Gastrocnemius medialis (tissue), 4 donors: Measurements from ENCODE around the gene PLXDC2. TPM values are rescaled to one million over a fixed set of nuclear protein-coding genes. Genes with fewer than 3 reads are reported as not detected.

Experiments
- ATAC-seq, 2 donors: fragments of 150-250 bp; one replicate each; pipeline ENCODE4 v1.9.1; 2016
- DNase-seq, 2 donors: peaks; one replicate each; pipeline ENCODE4 v3.0.0-alpha.2; 2019
- H3K27ac ChIP-seq, 4 donors: fragments of 200-600 bp; sonication (generic); 1 replicate in 1 of 4; 2 replicates in 3 of 4; pipeline ENCODE4 v1.5.1; 2016 to 2018; ENCODE audit warnings: mild to moderate bottlenecking in 2 of 4, moderate library complexity in 1 of 4
- H3K27me3 ChIP-seq, 3 donors: fragments of 200-600 bp; sonication (generic) in 2 of 3; 1 replicate in 1 of 3; 2 replicates in 2 of 3; pipeline versions ENCODE4 v1.5.1 to v1.6.0; 2016 to 2019; ENCODE audit warnings: mild to moderate bottlenecking in 1 of 3, moderate library complexity in 1 of 3
- H3K36me3 ChIP-seq, 2 donors: fragments of 200-600 bp; sonication (generic) in 1 of 2; one replicate each; pipeline ENCODE4 v1.5.1; 2017 to 2018
- H3K4me1 ChIP-seq, 2 donors: fragments of 200-600 bp; sonication (generic) in 1 of 2; one replicate each; pipeline ENCODE4 v1.5.1; 2016 to 2017; ENCODE audit warnings: mild to moderate bottlenecking in 2 of 2
- H3K4me3 ChIP-seq, 4 donors: fragments of 200-600 bp; sonication (generic) in 3 of 4; 1 replicate in 1 of 4; 2 replicates in 3 of 4; pipeline ENCODE4 v1.5.1; 2016 to 2019; ENCODE audit warnings: mild to moderate bottlenecking in 2 of 4
- H3K9me3 ChIP-seq, 3 donors: fragments of 200-600 bp; sonication (generic) in 2 of 3; 1 replicate in 1 of 3; 2 replicates in 2 of 3; pipeline ENCODE4 v1.5.1; 2016 to 2019
- POLR2A ChIP-seq, 2 donors: fragments of 450-650 bp; IDR thresholded peaks; one replicate each; pipeline ENCODE4 v1.6.1; 2017; ENCODE audit warnings: antibody characterized with exemption in 2 of 2, mild to moderate bottlenecking in 2 of 2, moderate library complexity in 2 of 2
- in situ Hi-C, 4 donors: fragments of 200-750 bp; cut with MboI; loops; one replicate each; pipeline versions ENCODE4 v1.15.0 to v1.8.0; 2017; ENCODE audit warnings: low sequenced_read_pairs in 4 of 4
- intact Hi-C: fragments of 100-400 bp; cut with DNase I; formaldehyde crosslinking; loops from one replicate; pipeline ENCODE4 v1.15.1; 2023; ENCODE audit warnings: low total_unique reads
- total RNA-seq, 4 donors: library from RNA; depleted of rRNA; stranded (reverse); fragments of >200 nt; gene quantifications; one replicate each; pipeline versions ENCODE4 v1.1.0 to v1.2.3, GENCODE V29; 2016
- TF ChIP-seq, protein P1 (sequence below), 5 experiments: fragments of 450-650 bp in 3 of 5; fragments of 200-600 bp in 2 of 5; sonication (generic) in 2 of 5; IDR thresholded peaks in 4 of 5; conservative IDR thresholded peaks in 1 of 5; 1 replicate in 4 of 5; 2 replicates in 1 of 5; pipeline ENCODE4 v1.5.1; 2016 to 2019; ENCODE audit warnings: antibody characterized with exemption in 5 of 5, mild to moderate bottlenecking in 3 of 5, moderate library complexity in 3 of 5

Gene PLXDC2
- total RNA-seq, 4 donors from 2014 or later = 13.9 to 19.6 (median 15.0) TPM

DNA sequence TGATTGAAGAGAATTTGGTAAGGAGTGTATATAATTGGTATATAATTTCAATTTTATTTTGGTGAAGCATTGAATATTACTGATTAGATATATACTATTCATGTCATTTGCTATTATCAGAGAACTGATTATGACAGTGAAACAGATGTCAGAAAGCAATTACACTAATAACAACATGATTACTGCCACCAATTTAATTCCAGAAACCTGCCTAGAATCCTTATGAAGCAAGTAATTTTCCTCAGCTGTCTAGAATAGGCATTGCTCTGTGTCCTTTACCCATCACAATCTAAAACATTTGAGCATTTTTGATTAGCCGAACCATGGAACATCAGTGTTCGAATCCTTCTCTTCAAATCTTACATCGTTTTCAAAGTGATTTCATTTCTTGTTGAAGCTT is 24.5 kb downstream of the PLXDC2 start:
- no peak for ATAC-seq
- Histone ChIP-seq H3K27me3 (no peaks in the 10 kb centered on the region), H3K4me1 (peaks cover 0 to 4% of the 10 kb centered on the region in 2 donors), H3K4me3 (no peak overlapping the region), H3K27ac (no peak overlapping the region), H3K9me3 (no peaks in the 10 kb centered on the region), H3K36me3 (no peaks in the 10 kb centered on the region)
- intact Hi-C loops = no loop called here
- TF ChIP-seq, protein P1, sequence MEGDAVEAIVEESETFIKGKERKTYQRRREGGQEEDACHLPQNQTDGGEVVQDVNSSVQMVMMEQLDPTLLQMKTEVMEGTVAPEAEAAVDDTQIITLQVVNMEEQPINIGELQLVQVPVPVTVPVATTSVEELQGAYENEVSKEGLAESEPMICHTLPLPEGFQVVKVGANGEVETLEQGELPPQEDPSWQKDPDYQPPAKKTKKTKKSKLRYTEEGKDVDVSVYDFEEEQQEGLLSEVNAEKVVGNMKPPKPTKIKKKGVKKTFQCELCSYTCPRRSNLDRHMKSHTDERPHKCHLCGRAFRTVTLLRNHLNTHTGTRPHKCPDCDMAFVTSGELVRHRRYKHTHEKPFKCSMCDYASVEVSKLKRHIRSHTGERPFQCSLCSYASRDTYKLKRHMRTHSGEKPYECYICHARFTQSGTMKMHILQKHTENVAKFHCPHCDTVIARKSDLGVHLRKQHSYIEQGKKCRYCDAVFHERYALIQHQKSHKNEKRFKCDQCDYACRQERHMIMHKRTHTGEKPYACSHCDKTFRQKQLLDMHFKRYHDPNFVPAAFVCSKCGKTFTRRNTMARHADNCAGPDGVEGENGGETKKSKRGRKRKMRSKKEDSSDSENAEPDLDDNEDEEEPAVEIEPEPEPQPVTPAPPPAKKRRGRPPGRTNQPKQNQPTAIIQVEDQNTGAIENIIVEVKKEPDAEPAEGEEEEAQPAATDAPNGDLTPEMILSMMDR (IDR thresholded peaks at IDR 0.05 in 4 of 5, conservative IDR thresholded peaks at IDR 0.05 in 1 of 5) = no peak
- no peak for TF ChIP-seq POLR2A (IDR thresholded peaks at IDR 0.05)
- no peak for DNase-seq
- in situ Hi-C loops = no loop called here

DNA sequence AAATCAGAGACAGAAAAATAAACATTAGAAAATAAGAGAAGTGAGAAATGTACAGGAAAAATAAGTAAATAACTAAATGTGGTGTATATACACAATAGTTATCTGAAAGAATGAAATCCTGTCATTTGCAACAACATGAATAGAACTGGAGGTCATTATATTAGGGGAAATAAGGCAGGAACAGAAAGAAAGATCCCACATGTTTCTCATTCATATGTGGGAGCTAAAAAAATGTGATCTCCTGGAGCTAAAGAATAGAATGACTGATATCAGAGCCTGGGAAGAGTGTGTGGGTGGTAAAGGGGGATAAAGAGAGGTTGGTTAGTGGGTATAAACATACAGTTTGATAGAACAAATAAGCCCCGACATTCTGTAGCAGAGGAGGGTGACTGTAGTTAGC is 27.3 kb downstream of the PLXDC2 start:
- TF ChIP-seq, protein P1 (IDR thresholded peaks at IDR 0.05 in 4 of 5, conservative IDR thresholded peaks at IDR 0.05 in 1 of 5) = no peak
- TF ChIP-seq POLR2A (IDR thresholded peaks at IDR 0.05) = no peak
- intact Hi-C loops (no loop called here), in situ Hi-C loops (no loop called here)
- Histone ChIP-seq H3K27ac (no peak overlapping the region), H3K4me3 (no peak overlapping the region), H3K9me3 (no peaks in the 10 kb centered on the region), H3K27me3 (no peaks in the 10 kb centered on the region), H3K36me3 (no peaks in the 10 kb centered on the region), H3K4me1 (no peaks in the 10 kb centered on the region)
- ATAC-seq (no peak), DNase-seq (no peak)

DNA sequence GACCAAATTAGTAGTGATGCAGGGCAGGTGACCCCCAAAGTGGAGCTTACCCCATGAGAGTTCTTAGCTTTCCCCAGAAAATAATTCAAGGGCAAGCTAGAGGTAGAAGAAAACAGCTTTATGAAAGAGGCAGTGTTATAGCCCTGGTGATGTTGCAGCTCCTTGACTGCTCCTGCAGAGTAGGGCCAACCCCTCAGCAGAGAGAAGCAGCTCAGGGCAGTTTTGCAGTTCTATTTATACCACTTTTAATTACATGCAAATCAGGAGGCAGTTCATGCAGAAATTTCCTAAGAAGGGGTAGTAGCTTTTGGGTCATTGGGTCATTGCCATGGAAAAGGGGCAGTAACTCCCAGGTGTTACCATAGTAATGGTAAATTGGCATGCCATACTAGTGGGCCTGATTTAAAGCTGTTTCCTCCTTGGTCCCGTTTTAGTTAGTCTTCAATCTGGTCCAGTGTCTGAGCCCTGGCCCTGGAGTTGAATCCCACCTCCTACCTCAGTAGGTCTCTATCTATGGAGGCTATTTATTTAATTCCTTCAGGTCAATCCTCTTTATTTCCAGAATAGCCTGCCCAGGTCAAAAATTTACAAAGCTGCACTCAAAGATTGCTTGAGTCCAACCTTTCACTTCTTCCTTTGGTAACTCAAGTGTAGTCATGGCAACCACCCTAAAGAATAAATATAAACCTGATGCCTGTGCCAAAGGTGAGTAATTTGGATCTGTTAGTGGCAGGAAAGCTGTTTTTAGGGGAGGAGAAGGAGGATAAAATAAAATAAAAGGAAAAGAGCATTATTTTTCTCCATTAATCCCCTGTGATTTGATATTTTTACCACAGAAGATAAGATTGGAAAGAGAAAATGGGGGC is 29.5 kb downstream of the PLXDC2 start:
- Histone ChIP-seq H3K4me1 (no peaks in the 10 kb centered on the region), H3K27ac (no peak overlapping the region), H3K27me3 (no peaks in the 10 kb centered on the region), H3K36me3 (no peaks in the 10 kb centered on the region), H3K9me3 (no peaks in the 10 kb centered on the region), H3K4me3 (no peak overlapping the region)
- no peak for TF ChIP-seq POLR2A (IDR thresholded peaks at IDR 0.05)
- TF ChIP-seq, protein P1 (IDR thresholded peaks at IDR 0.05 in 4 of 5, conservative IDR thresholded peaks at IDR 0.05 in 1 of 5) = no peak
- intact Hi-C loops = no loop called here
- DNase-seq (no peak), ATAC-seq (no peak)
- in situ Hi-C loops = no loop called here

DNA sequence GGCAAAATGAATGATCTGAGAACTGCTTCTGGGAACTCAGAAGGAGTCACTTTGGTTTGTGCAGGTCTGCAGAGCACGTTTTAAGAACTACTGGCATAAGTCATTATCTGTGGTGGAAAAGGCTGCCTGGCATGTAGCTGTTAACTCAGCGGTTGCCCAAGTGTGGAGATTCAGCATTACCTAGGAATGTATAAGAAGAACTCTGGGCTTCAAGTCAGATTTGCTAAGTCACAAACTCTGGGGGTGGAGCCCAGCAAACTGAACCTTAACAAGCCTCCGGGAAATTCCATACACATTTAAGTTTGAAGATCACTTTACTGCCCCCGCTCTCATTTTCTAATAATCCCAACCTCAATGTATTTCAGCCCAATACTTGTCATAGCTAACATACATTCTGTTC is 31.1 kb downstream of the PLXDC2 start:
- no peaks in the 10 kb centered on the region for H3K9me3 ChIP-seq
- in situ Hi-C loops = no loop called here
- no peak for TF ChIP-seq POLR2A (IDR thresholded peaks at IDR 0.05)
- TF ChIP-seq, protein P1 (IDR thresholded peaks at IDR 0.05 in 4 of 5, conservative IDR thresholded peaks at IDR 0.05 in 1 of 5) = no peak

More for the DNA sequence above, 31.1 kb downstream of the PLXDC2 start:
- ATAC-seq (no peak), DNase-seq (no peak)
- intact Hi-C loops = no loop called here
- no peaks in the 10 kb centered on the region for H3K36me3 ChIP-seq
- no peak overlapping the region for H3K4me3 ChIP-seq
- no peak overlapping the region for H3K27ac ChIP-seq
- H3K4me1 ChIP-seq = no peaks in the 10 kb centered on the region
- H3K27me3 ChIP-seq = no peaks in the 10 kb centered on the region
